Natural killer cell treated with Interleukin-12 subunit alpha and Interleukin-12 subunit beta and Interleukin-15 and Interleukin-18, amount 100 ng/mL, for 72 hours (primary cell): ENCODE results near the gene NUP210L. TPM values are rescaled to one million over a fixed set of nuclear protein-coding genes. Genes with fewer than 3 reads are reported as not detected.

Source experiments
- ATAC-seq, 2 donors: fragments of 150-1000 bp; cut with Tn5 transposase in 1 of 2; sonication (Bioruptor Pico), chemical (Tn5 transposase) in 1 of 2; 2 replicates each; pipeline ENCODE4 v1.10.0; 2021
- DNase-seq: peaks from one replicate; pipeline ENCODE4 v3.0.0; 2022; ENCODE audit warnings: low spot score
- H3K27ac Mint-ChIP-seq, 2 donors: 1 replicate in 1 of 2; 2 replicates in 1 of 2; pipeline ENCODE4 v1.8.0; 2022; ENCODE audit warnings: mixed read lengths in 2 of 2, mild to moderate bottlenecking in 1 of 2, moderate library complexity in 1 of 2
- H3K27me3 Mint-ChIP-seq, 2 donors: 1 replicate in 1 of 2; 2 replicates in 1 of 2; pipeline ENCODE4 v1.8.0; 2022; ENCODE audit warnings: mixed read lengths in 2 of 2
- H3K36me3 Mint-ChIP-seq: one replicate; pipeline ENCODE4 v1.8.0; 2022; ENCODE audit warnings: mixed read lengths
- H3K4me1 Mint-ChIP-seq, 2 donors: 1 replicate in 1 of 2; 2 replicates in 1 of 2; pipeline ENCODE4 v1.8.0; 2022; ENCODE audit warnings: low read depth in 2 of 2, mixed read lengths in 2 of 2, mild to moderate bottlenecking in 1 of 2
- H3K4me3 Mint-ChIP-seq: one replicate; pipeline ENCODE4 v1.8.0; 2022; ENCODE audit warnings: mixed read lengths
- H3K9me3 Mint-ChIP-seq: 2 replicates; pipeline ENCODE4 v1.8.0; 2022; ENCODE audit warnings: mixed read lengths
- total RNA-seq, 2 donors: library from RNA; stranded (reverse); gene quantifications; one replicate each; pipeline ENCODE4 v1.2.3, GENCODE V29; 2022

Gene NUP210L
- total RNA-seq, 2 donors from 2014 or later: 0.24 TPM; not detected in 1

GRCh38 chr1:153942766-153943549 lies 211.9 kb downstream of the NUP210L start:
- peaks cover 40 to 49% of the 10 kb centered on the region in 2 donors for H3K4me1 Mint-ChIP-seq
- H3K36me3 Mint-ChIP-seq: peaks cover 11% of the 10 kb centered on the region
- H3K9me3 Mint-ChIP-seq: no peaks in the 10 kb centered on the region
- no peaks in the 10 kb centered on the region for H3K27me3 Mint-ChIP-seq
- H3K27ac Mint-ChIP-seq: peak overlapping the region; percentile 98
- ATAC-seq (no peak), DNase-seq (no peak)
- peak overlapping the region; percentile 15 for H3K4me3 Mint-ChIP-seq

Other genes with a start within 250 kb of the NUP210L start
- 10 to 100 TPM; 58.5 to 76.6 TPM for gene GATAD2B, start 232.1 kb downstream of the NUP210L start, total RNA-seq
- gene DENND4B, start 208.4 kb downstream of the NUP210L start, total RNA-seq: 100 to 1,000 TPM; 161 to 205 TPM
- gene CRTC2, start 196.5 kb downstream of the NUP210L start, total RNA-seq: 100 to 1,000 TPM; 103 to 129 TPM
- 10 to 100 TPM; 65.6 to 74.2 TPM for gene SLC39A1, start 191.5 kb downstream of the NUP210L start, total RNA-seq
- 1 to 10 TPM; 4.5 to 6.1 TPM for gene CREB3L4, start 187.2 kb downstream of the NUP210L start, total RNA-seq
- 100 to 1,000 TPM; 164 to 255 TPM for gene JTB, start 177.4 kb downstream of the NUP210L start, total RNA-seq
- 10 to 100 TPM in 1 of 2 donors, 1 to 10 TPM in 1; 7.8 to 11.5 TPM for gene RAB13, start 168.7 kb downstream of the NUP210L start, total RNA-seq
- 100 to 1,000 TPM; 370 to 905 TPM for gene RPS27, start 164.3 kb downstream of the NUP210L start, total RNA-seq
- gene TPM3, start 37.0 kb upstream of the NUP210L start, total RNA-seq: 100 to 1,000 TPM; 495 to 662 TPM
- not detected for gene CFAP141, start 51.3 kb upstream of the NUP210L start, total RNA-seq
- gene UBAP2L, start 65.9 kb upstream of the NUP210L start, total RNA-seq: 100 to 1,000 TPM; 175 to 183 TPM
- gene HAX1, start 117.6 kb upstream of the NUP210L start, total RNA-seq: 100 to 1,000 TPM; 131 to 136 TPM
- not detected for gene AQP10, start 166.0 kb upstream of the NUP210L start, total RNA-seq
- 10 to 100 TPM; 29.2 to 60.6 TPM for gene ATP8B2, start 170.5 kb upstream of the NUP210L start, total RNA-seq